CD4-positive, alpha-beta T cell treated with Interleukin-15 for 4 hours (primary cell): ENCODE data around the gene HMGN3.

ENCODE experiments used
- DNase-seq: peaks from one replicate; pipeline ENCODE4 v3.0.0-alpha.2; 2020; ENCODE audit warnings: low spot score

HMGN3 gene

GRCh38 chr6:79184641-79185040 is 49.8 kb downstream of the HMGN3 start:
- DNase-seq, result no peak

GRCh38 chr6:79184086-79184485 is 50.4 kb downstream of the HMGN3 start:
- no peak for DNase-seq

GRCh38 chr6:79180052-79180451 is 54.4 kb downstream of the HMGN3 start:
- no peak for DNase-seq

GRCh38 chr6:79173378-79173777 is 61.1 kb downstream of the HMGN3 start:
- DNase-seq, result no peak

GRCh38 chr6:79170959-79171358 is 63.5 kb downstream of the HMGN3 start:
- DNase-seq, result no peak

- DNase-seq, result no peak
Observed at GRCh38 chr6:79170431-79170830, 64.1 kb downstream of the HMGN3 start.

GRCh38 chr6:79168695-79168980 is 65.8 kb downstream of the HMGN3 start:
- no peak for DNase-seq

- no peak for DNase-seq
Observed at GRCh38 chr6:79167931-79168694, 66.4 kb downstream of the HMGN3 start.

GRCh38 chr6:79159846-79160245 is 74.6 kb downstream of the HMGN3 start:
- no peak for DNase-seq

GRCh38 chr6:79158856-79159516 is 75.5 kb downstream of the HMGN3 start:
- DNase-seq, result no peak

GRCh38 chr6:79157961-79158644 is 76.4 kb downstream of the HMGN3 start:
- no peak for DNase-seq

GRCh38 chr6:79152269-79152737 is 82.2 kb downstream of the HMGN3 start:
- no peak for DNase-seq
